Activated B cell treated with CpG ODN at 0.5 μM for 24 hours (primary cell): ENCODE data around the gene SAFB. TPM values are rescaled to one million over a fixed set of nuclear protein-coding genes. Genes with fewer than 3 reads are reported as not detected.

Experiments
- ATAC-seq: fragments of 200-7000 bp; cut with Tn5 transposase; one replicate; pipeline ENCODE4 v1.10.0; 2021; ENCODE audit warnings: low read depth, mild to moderate bottlenecking, moderate library complexity
- CTCF ChIA-PET: fragments of 350-600 bp; sonication (Branson Sonifier 250); formaldehyde crosslinking; loops from one replicate; lab custom pipeline; 2021; ENCODE audit warnings: antibody characterized with exemption; lab: Charles Lee
- POLR2A ChIA-PET: fragments of 350-600 bp; sonication (Branson Sonifier 250); formaldehyde crosslinking; loops from one replicate; lab custom pipeline; 2021; ENCODE audit warnings: antibody characterized with exemption; lab: Charles Lee
- DNase-seq: peaks from one replicate; pipeline ENCODE4 v3.0.0; 2022
- H3K27ac Mint-ChIP-seq: one replicate; pipeline ENCODE4 v1.8.0; 2020; ENCODE audit warnings: mixed read lengths
- H3K27me3 Mint-ChIP-seq: one replicate; pipeline ENCODE4 v1.8.0; 2021; ENCODE audit warnings: mixed read lengths
- H3K36me3 Mint-ChIP-seq: one replicate; pipeline ENCODE4 v1.8.0; 2021; ENCODE audit warnings: low read depth, mixed read lengths
- H3K4me1 Mint-ChIP-seq: one replicate; pipeline ENCODE4 v1.8.0; 2021; ENCODE audit warnings: mixed read lengths
- H3K4me3 Mint-ChIP-seq: one replicate; pipeline ENCODE4 v1.8.0; 2020; ENCODE audit warnings: mild to moderate bottlenecking, mixed read lengths
- H3K9me3 Mint-ChIP-seq: one replicate; pipeline ENCODE4 v1.8.0; 2020; ENCODE audit warnings: mixed read lengths
- CTCF ChIP-seq: fragments of 200-600 bp; IDR thresholded peaks from one replicate; pipeline ENCODE4 v1.8.0; 2022; ENCODE audit warnings: antibody characterized with exemption, mild to moderate bottlenecking
- intact Hi-C: fragments of 100-400 bp; cut with micrococcal nuclease; formaldehyde crosslinking; loops from one replicate; pipeline ENCODE4 v1.15.1; 2024
- total RNA-seq: library from RNA; stranded (reverse); gene quantifications from 2 replicates; pipeline ENCODE4 v1.2.3, GENCODE V29; 2022

Gene SAFB
- total RNA-seq, 1 donor from 2014 or later, result 171 TPM

- no peaks in the 10 kb centered on the region for H3K9me3 Mint-ChIP-seq
- H3K4me1 Mint-ChIP-seq, result peaks cover 28% of the 10 kb centered on the region
- no peaks in the 10 kb centered on the region for H3K27me3 Mint-ChIP-seq
- CTCF ChIA-PET, result no interaction called here
- no peak overlapping the region for H3K27ac Mint-ChIP-seq
- ATAC-seq, result no peak
- DNase-seq, result no peak
- POLR2A ChIA-PET, result no interaction called here
- intact Hi-C loops, result no loop called here
- H3K4me3 Mint-ChIP-seq, result no peak overlapping the region
- no peak for TF ChIP-seq CTCF
- H3K36me3 Mint-ChIP-seq, result peaks cover 66% of the 10 kb centered on the region
Observed at GRCh38 chr19:5694167-5694955, 71.5 kb downstream of the SAFB start.

GRCh38 chr19:5694956-5695648 lies 72.2 kb downstream of the SAFB start:
- POLR2A ChIA-PET, result interaction anchor here (1.1 kb wide), 1 partner anchor 8 kb away, joined by 4 read pairs; no protein-coding TSS in a partner anchor
- no peak overlapping the region for H3K27ac Mint-ChIP-seq
- H3K4me3 Mint-ChIP-seq, result no peak overlapping the region
- no peak for TF ChIP-seq CTCF
- peaks cover 24% of the 10 kb centered on the region for H3K4me1 Mint-ChIP-seq
- ATAC-seq, result no peak
- no peaks in the 10 kb centered on the region for H3K27me3 Mint-ChIP-seq
- peaks cover 67% of the 10 kb centered on the region for H3K36me3 Mint-ChIP-seq
- DNase-seq, result no peak
- H3K9me3 Mint-ChIP-seq, result no peaks in the 10 kb centered on the region
- intact Hi-C loops, result no loop called here
- CTCF ChIA-PET, result no interaction called here

GRCh38 chr19:5695649-5696195 lies 72.8 kb downstream of the SAFB start:
- Mint-ChIP-seq H3K27me3 (no peaks in the 10 kb centered on the region), H3K4me1 (peaks cover 18% of the 10 kb centered on the region), H3K27ac (no peak overlapping the region), H3K9me3 (no peaks in the 10 kb centered on the region), H3K4me3 (no peak overlapping the region), H3K36me3 (peaks cover 66% of the 10 kb centered on the region)
- DNase-seq, result no peak
- intact Hi-C loops, result no loop called here
- POLR2A ChIA-PET, result interaction anchor here (1.1 kb wide), 1 partner anchor 9 kb away, joined by 4 read pairs; no protein-coding TSS in a partner anchor
- no peak for TF ChIP-seq CTCF
- CTCF ChIA-PET, result no interaction called here
- no peak for ATAC-seq

GRCh38 chr19:5696196-5697021 lies 73.5 kb downstream of the SAFB start:
- ATAC-seq, result no peak
- Mint-ChIP-seq H3K9me3 (no peaks in the 10 kb centered on the region), H3K36me3 (peaks cover 67% of the 10 kb centered on the region), H3K27ac (no peak overlapping the region), H3K4me3 (no peak overlapping the region), H3K27me3 (no peaks in the 10 kb centered on the region), H3K4me1 (peaks cover 13% of the 10 kb centered on the region)
- ChIA-PET CTCF (no interaction called here), POLR2A (interaction anchor here (1.1 kb wide), 1 partner anchor 9 kb away, joined by 4 read pairs; no protein-coding TSS in a partner anchor)
- intact Hi-C loops, result no loop called here
- DNase-seq, result no peak
- no peak for TF ChIP-seq CTCF
